Activated CD4-positive, alpha-beta T cell treated with anti-CD3 and anti-CD28 coated beads, Interleukin-2, amount 50 U/mL, for 16 hours (primary cell): ENCODE measurements around the gene PRR7.
A peak's percentile ranks its signal among the peaks of the same experiment; 100 is the strongest.

Source experiments
- DNase-seq: peaks from one replicate; pipeline ENCODE4 v3.0.0-alpha.2; 2020

Gene PRR7

DNA sequence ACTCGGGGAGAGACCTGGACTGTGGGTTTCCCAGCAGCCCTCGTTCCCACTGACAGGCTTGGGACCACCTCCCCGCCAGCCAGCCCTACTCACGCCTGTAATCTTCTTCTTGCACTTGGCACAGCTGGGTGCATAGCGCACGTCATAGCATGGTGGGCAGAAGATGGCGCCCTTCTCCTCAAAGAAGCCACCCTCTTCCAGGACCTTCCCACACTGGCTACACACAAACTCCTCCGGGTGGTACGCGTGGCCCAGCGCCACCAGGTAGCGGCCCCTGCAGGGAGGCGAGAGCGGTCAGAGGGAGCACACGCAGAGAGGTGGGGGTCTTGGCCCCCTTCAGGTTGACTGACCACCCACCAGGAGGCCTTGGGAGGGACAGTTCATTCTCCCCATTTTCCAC is 41.4 kb downstream of the PRR7 start:
- no peak for DNase-seq

DNA sequence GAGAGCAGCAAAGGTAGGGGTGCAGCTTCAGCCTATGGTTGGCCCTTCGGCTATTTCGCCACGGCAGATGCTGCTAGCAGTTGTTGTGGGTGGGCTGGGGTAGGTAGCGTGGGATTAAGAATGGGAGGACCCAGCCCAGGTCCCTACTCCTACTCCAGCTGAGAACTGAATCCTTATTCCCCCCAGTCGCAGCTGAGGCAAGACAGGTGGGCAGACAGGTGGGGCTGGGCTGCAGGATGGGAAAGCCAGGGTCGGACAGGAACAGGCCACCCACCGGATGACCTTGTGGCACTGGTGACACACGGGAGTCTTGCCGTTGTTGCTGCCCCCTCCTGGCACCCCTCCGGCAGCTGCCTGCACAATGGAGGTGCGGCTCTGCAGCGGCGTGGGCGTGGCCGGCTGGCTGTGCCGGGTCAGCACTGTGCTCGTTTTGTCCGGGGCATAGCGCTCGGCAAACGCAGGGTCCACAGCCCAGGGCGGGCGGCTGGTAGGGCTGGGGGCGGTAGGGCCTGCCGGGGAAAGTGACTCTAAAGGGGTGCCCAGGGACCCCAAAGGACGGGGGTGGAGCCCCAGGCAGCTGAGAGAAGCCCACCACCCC is 42.6 kb downstream of the PRR7 start:
- DNase-seq = no peak

DNA sequence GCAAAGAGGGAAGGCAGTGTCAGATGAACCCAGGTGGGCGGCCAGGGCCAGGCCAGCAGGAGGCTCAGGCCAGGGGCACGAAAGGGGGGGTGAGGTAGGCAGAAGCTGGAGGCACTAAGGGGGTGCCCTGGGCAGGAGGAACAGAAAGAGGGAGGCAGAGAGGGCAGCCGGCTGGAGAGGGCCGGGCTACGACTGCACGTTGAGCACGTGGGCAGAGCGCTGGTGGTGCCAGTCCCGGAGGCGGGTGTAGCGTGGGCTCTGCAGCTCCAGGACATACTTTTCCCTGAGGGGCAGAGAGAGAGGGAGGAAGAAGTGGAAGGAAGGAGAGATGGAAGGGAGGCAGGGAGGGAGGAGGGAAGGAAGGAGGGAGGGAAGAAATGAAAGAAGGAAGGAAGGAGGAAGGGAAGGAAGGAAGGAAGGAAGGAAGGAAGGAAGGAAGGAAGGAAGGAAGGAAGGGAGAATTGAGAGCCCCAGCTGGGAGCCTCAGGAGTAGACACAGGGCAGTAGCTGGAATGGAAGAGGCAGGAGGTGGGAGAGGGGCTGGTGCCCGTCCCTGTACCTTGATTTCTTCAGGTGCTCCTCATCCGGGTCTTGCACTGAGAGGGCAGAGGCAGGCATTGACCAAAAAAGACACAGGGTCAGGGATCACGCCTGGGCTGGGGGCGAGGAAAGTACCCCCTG is 43.8 kb downstream of the PRR7 start:
- no peak for DNase-seq

DNA sequence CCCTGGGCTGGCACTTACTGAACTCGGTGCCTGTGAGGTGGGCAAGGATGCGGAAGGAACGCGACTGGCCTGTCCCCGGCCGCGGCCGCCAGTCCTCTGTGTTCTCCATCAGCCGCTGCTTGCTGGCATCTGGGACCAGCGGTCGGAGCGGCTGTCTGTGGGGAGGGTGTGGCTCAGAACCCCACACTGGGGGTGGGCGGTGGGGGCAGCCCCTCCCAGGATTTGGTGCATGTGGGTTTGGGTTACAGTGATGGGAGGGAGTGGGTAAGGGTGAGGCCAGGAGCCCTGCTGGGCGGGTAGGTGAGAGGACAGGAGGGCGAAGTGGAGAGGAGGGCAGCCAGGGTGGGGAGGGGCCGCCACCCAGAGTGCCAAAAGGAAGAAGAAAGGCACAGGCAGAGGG is 44.4 kb downstream of the PRR7 start:
- DNase-seq = no peak

DNA sequence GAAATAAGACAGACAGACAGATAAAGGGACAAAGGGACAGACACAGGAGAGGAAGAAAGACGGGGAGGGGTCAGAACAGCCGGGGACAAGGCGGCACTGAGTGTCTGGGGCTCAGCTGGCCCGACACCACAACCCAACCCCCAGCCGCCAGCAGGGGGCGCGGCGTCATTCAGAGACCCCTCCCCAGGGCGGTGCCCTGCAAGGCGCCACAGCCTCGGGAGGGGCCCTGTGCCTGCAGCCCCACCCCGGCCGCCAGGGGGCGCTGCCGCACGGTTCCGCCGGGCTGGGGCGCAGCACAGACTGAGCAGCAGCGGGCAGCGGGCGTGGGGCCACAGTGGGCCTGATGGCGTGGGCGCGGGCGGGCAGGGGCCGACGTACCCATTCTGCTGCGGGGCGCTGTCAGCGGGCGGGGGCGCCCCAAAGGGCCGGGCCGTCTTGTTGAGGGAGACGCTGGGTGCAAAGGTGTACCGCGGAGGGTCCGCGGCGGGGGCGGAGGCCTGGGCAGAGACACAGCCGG is 44.9 kb downstream of the PRR7 start:
- peak; percentile 44 for DNase-seq

DNA sequence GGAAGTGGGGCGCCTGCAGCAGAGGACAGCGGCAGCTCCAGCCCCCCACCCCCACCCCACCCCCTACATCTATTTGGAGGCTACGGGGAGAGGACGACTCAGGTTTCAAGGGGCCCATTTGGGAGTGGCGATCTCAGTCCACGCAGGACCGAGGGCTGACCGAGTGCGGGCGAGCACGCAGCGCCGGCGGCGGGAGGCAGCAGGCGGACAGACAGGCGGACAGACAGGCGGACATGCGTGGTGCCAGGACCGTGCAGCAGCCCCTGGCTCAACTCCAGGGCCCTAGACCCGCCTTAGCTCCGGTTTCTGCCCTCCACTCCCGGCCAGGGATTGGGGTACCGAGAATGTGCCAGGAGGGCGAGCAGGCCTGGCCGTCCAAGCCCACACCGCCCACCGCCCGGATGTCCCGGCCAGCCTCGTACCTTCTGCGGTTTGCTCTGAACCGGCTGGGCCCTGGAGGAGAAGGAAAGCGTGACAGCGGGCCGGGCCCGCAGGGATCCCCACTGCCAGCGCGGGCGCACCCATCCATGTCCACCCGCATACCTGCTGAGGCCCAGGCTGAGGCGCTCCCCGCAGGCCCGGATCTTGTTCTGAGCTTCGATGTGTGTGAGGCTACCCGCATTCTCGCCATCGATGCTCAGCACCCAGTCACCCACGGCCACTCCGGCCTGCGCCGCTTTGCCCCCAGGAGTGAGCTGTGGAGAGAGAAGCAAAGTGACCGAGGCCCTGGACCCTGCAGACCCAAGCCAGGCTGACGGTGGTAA is 45.6 kb downstream of the PRR7 start:
- no peak for DNase-seq

DNA sequence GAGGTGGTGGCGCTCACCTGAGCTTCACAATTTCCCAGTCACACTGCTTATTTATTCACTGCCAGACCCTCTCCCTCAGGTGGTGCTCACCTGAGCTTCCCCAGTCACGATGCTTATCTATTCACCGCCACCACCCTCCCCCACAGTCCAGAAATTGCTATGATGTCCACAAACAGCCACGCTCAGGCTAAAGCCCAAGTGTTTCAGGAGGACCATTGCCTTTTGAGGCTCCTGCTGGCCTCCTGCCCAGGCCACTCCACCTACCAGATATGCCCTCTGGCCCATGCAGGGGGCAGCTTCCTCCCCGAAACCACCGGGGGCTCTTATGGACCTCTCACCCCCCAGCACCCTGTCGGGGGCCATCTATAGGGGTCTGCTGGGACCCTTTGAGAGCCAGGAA is 46.2 kb downstream of the PRR7 start:
- DNase-seq = no peak

DNA sequence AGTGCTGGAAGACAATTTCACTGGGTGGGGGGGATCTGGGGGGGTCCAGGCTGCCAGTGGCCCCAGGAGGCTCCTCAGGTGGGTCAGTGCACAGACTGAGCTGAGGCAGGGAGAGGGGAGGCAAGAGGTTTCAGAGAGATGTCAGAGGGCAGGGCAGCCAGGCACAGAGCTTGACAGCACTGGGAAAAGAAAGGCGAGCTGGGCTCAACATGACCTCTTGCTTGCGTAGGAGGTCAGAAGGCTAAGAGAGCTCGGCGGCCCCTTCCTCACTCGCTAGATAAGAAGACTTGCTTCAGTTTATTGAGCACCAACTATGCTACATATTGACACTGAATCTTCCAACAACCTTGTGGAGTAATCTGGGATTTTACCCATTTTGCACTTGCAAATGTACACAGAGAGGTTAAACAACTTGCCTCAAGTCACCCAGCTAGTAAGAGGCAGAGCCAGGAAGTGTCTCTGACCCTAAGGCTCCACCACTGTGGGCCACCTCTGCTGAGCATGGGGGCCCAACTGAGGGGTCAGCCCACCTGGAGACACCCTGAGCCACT is 47.3 kb downstream of the PRR7 start:
- DNase-seq = no peak

DNA sequence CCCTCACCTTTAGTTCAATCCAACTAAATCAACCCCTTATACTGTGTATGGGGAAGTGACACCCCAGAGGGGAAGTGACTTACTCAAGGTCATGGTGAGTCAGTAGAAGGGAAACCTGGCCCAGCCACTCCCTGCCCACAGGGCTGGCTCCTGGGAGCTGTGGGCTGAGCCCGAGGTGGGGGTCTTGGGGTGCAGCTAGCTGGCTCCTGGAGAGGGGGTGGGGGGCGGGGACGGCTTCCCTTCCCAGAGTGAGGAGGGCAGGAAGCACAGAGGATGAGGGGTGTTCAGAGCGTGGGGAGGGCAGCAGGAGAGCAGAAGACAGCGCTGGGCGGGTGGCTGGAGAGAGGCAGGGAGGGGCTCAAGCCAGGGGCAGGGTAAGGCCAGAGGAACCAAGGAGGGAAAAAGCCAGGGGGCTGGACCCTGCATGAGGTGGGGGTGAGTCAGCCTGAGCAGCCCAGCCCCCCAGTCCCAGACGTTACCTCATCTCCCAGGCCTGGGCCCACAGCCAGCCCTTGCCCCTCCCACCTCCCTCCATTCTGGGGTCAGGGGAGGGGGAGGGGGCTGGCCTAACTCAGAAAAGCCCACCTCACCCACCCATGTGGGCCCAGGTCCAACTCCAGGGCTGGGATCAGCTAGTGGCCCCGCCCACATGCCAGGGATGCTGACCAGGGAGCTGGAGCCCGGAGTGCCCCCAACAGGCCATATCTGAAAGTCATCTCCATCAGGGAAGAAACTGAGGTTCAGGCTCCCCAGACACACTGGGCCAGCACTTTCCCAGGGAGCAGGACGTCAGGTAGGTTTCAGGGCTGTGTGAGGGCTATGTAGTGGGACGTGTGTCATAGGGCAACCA is 48.0 kb downstream of the PRR7 start:
- DNase-seq = peak; percentile 48

DNA sequence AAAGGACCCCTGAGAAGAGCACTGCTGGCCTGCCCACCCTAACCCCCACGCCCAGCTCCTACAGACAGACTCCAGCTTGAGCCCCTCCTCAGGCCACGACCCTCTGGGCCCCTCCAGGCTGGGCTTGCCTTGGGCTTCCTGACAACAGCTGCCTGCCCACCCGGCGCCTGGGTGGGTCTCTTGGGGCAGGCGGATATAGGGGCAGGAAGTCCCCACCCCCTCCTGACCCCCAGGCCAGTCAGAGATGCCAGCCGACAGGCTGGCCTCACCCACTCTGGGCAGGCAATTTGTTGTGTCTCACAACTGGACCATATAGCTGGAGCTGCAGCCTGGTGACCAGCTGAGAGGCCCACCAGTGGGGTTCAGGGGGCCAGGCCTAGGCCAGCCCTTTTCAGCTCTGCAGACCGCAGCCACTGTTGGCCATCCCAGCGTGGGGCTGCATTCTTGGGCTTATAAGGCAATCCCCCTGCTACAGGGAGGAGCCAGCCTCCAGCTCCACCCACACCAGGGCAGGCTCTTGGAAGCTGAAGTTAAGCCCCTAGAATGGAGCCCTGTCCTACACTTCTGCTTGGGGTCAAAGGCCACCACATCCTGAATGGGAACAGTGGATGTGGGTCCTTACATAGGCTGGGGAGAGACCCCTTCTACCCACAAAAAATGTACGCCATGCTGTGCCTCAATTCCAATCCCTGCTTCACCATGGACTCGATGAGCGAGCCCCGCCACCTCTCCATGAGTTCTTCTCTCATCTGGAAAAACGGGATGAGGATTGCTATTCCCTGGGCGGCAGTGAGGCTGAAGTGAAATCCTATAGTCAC is 48.8 kb downstream of the PRR7 start:
- no peak for DNase-seq

DNA sequence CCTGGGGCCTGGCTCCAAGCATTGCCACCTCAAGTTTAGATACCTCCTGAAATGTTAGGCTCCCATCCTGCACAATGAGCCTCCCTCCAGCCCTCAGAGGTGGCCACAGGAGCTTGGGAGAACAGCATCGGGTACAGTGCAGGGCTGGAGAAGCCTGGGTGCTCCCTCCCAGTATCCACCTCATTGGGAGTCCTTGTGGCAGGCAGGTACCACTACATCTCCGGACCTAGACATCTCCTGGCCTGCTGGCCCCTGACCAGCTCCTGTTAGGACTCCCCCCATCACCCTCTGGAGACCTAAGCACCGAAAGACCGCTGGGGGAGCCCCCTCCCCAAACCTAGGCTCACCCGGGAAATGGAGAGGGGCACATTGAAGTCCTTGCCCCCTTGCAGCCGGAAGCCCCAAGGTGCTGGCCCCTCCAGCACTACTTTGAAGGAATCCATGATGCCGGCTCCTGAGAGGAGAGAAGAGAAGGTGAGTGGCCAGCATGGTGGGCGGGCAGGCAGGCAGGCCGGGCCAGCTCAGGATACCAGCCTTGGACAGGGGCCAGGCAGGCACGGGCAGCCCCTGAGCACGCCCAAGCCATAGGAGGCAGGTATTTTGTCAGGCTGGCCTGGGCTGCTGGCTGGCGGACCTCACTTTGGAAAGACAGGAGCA is 49.6 kb downstream of the PRR7 start:
- no peak for DNase-seq

DNA sequence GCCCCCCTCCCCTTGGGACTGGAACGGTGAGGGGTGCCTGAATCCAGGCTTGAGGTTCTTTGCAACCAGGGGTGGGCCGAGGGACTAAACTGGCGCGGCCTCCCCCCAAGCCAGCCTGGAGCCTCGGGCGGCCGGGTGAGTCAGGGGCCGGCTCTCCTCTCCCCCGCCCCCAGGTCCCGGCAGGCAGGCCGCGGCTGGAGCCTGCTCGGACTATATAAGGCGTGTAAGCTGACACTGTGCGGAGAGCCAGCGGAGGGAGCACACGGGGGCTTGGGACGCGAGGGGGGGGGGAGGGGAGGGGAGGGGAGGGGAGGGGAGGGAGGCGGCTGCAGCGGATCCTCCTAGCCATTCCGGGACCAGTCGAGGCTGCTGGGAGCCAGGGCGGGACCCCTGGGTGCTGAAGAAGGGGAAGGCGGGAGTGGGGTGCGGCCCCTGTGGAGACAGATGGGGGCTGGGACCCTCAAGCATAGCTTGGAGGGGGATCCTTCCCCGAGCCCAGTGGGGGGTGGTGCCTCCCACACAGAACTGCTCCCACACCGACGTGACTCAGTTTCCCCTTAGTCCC is 50.2 kb downstream of the PRR7 start:
- DNase-seq = no peak

DNA sequence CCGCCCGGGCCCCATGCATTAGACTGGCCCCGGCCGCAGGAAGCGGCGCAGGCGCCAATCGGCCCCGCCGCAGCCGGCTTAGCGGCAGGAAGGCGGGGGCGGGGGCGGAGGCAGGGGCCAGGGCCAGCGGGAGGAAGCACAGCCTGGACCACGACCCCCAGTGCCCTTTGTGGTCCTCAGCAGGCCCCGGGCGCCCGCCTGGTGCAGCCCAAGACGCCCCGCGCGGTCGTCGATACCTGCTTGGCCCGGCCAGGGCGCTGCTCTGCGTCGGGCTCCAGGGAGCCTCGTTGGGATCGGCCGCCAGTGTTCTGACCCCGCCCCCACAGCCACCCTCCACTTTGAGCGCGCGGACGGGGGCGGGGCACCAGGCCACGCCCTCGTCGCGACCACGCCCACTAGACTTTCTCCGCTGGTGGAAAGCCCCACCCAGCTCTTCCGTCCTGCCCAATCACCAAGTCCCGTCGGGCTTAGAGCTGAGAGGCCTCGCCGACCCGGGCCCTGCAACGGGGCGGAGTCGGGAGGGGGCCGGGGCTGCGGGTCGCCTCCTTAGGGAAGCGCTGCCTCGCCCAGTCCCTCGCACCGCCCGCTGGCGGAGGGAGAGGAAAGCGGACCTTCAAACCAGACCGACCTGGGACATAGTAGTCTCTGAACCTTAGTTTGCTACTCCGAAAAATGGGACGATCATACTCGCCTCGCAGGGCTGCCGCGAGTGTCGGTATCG is 50.8 kb downstream of the PRR7 start, which contains the start of gene PDLIM7:
PDLIM7 (minus strand) TSS at position 313 of the 721 bp plus-strand sequence. CDS start 1,092 bp downstream, outside the sequence.
- peak; percentile 96 for DNase-seq

DNA sequence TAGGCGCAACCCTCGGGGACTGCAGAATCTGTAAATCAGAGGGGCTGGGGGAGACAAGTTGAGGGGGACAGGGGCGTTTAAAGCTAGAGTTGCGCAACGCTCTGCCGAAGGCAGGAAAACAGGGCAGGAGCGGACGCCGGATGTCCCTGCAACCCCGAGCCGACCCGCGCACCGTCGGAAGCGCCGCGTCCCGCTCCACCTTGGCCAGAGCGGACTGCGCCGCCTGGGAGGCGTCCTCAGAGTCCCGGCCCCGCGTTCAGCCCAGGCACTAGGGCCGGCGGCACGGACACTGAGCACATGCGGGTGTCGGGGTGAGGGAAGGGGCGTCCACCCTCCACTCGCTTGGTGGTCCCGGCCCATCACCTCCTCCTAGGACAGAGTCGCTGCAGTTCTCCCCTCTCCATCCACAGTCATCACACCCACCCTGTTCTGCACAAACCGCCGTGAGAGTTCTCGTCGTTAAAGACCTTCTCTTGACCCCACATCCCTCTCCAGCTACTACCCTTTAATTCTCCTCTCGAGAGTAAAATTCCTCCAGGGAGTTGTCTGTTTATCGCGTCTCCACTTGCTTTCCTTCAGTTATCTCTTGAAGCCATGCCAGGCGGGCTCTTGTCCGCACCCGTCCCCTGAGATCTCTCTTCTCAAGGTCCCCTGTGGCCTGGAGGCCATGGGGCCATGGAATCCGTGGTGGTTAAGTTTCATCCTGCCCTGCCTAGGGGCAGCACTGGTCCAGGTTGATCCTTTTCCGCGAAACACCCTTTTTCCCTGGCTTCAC is 51.6 kb downstream of the PRR7 start:
- DNase-seq = no peak

DNA sequence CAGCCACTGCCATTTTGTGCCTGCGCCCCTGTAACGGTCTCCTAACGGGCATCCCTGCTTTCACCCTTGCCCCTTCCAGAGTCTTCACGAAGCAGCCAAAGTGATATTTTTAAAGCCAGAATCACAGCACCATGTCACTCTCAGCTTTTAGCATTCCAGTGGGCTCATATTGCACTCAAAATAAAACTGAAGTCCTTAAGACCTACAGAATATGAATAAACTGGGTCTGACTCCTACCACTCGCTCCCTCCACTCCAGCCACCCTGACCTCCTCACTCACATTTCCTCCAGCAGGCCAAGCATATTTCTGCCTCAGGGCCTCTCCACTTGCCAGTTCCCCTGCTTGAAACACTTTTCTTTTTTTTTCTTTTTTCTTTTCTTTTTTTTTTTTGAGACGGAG is 53.2 kb downstream of the PRR7 start:
- no peak for DNase-seq

DNA sequence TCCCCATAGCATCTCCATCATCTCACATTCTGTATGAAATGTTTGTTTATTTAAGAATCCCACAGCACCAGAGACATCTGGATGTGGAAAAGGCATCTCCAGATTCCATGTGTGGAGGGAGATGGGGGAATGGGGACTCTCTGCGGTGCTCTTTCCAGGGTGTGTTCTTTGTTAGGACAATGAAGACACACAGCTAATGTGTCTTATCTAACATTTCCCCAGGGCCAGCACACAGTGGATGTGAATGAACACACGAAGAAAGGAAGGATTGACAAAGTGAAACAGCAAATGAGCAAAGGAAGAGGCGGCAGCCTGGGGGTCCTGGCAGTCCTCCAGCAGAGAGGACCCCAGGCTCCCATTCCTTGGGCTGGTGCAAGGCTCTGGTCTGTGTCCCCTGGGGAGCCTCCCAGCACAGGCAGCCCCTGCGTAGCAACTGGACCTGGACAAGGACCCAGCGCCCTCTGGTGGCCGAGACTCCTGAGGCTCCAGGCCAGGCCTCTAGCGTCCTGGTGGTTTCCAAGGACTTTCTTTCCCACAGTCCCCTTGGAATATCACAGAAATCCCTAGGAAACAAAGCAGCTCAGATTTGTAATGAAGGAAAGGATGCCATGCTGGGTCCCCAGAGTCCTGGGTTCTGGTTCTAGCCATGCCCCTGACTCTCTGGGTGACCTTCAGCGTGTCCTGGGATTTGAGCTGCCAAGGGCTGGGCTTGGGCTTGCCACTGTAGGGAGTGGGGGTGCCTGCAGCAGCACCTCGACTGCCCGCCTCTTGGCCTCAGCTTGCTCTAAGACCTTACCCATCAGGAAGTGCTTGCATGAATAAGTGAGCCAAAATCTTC is 54.3 kb downstream of the PRR7 start:
- DNase-seq = peak; percentile 81

DNA sequence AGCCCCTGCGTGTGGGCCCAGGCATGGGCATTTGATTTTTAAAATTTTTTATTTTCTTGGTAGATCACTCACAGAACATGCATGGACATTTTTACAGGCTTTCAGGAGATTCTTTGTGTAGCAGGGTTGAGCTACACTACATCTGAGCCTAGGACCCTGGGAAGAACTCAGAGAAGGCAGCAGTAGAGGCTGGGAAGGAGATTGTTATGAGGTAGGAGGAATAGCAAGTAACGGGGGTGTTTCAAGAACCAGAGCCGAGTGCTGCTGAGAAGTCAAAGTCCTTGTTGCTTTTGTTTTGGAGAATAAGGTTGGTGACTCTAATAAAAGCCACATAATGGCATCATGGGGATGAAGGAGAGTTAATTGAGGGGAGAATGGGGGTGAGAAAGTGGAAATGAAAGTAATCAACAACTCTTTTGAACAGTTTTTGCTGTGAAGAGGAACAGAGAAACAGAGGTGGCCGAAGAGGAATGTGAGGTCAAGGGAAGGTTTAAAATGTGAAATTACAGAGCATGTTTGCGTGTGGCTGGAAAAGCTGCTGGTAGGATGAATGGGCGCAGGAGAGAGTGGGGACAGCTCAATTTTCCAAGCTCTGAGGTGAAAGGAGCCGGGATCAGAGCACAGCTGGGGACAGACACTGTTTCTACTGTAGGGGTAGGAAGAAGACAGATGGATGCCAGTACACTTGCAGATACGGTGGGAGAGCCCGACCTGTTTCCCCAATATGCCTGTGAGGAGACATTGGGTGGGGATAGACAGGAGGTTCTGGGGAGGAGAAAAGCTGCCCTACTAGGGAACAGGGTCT is 55.5 kb downstream of the PRR7 start:
- no peak for DNase-seq
